ENCODE measurements around the gene UNG. TPM values are rescaled to one million over a fixed set of nuclear protein-coding genes. Genes with fewer than 3 reads are reported as not detected.

UNG gene
- total and polyA plus RNA-seq, 9 donors: 13.5 to 34.2 (median 21.5) TPM

DNA sequence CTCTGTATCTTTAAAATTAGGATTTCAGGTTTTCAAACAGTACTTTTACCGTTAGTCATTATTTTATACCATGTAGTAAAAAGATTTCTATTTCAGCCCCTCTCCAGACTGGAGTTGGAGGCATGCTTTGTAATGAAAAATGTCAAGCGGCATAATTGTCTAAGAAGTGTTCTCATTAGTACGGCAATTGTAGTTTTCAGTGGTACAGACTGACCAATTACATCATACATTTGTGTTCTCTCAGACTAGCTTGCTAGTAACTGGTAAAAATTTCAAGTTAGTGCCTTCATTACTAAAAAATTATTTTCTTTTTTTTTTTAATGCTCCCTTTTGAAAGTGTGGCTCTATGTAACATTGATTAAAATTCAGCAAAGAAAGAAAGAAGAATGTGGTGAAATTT lies 40.5 kb upstream of the UNG start:
- Histone ChIP-seq H3K4me3 (no peak overlapping the region), H3K9me3 (no peaks in the 10 kb centered on the region), H3K4me1 (ENCODE audit: insufficient read depth) (peaks cover 11% of the 10 kb centered on the region), H3K27me3 (no peaks in the 10 kb centered on the region), H3K36me3 (no peaks in the 10 kb centered on the region), H3K27ac (no peak overlapping the region)
- 78 to 82% (median 80%) methylated on average over 3 of the region's 3 CpGs for WGBS, 3 donors
- TF ChIP-seq, protein P1, sequence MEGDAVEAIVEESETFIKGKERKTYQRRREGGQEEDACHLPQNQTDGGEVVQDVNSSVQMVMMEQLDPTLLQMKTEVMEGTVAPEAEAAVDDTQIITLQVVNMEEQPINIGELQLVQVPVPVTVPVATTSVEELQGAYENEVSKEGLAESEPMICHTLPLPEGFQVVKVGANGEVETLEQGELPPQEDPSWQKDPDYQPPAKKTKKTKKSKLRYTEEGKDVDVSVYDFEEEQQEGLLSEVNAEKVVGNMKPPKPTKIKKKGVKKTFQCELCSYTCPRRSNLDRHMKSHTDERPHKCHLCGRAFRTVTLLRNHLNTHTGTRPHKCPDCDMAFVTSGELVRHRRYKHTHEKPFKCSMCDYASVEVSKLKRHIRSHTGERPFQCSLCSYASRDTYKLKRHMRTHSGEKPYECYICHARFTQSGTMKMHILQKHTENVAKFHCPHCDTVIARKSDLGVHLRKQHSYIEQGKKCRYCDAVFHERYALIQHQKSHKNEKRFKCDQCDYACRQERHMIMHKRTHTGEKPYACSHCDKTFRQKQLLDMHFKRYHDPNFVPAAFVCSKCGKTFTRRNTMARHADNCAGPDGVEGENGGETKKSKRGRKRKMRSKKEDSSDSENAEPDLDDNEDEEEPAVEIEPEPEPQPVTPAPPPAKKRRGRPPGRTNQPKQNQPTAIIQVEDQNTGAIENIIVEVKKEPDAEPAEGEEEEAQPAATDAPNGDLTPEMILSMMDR (IDR thresholded peaks at IDR 0.05): no peak
- no peak for TF ChIP-seq EP300 (IDR thresholded peaks at IDR 0.05)
- TF ChIP-seq POLR2A (IDR thresholded peaks at IDR 0.05): no peak
- DNase-seq: no peak
- intact Hi-C loops (cut with DNase I): no loop called here

DNA sequence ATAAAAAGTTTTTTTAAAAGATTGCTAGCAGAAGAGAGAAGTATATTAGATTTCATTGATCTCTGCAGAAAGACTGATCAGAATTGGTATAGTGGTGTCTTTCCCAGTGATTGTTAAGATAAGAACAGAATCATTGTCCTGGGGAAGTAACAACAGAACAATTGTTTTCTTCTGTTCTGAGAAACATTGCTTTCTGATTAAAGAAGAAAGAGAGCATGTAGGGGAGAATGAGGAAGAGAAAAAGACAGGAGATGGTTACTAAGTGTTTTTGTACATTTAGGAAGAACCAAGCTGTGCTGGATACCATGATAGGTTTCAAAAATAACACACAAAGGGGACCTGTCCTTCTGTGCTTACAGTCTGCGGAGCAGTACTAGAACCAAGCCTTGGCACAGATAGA lies 40.0 kb upstream of the UNG start:
- H3K4me1 ChIP-seq (ENCODE audit: insufficient read depth): peaks cover 8% of the 10 kb centered on the region
- TF ChIP-seq, protein P1 (IDR thresholded peaks at IDR 0.05): no peak
- TF ChIP-seq EP300 (IDR thresholded peaks at IDR 0.05): no peak
- TF ChIP-seq POLR2A (IDR thresholded peaks at IDR 0.05): no peak
- 94 to 98% (median 94%) methylated on average over 1 of the region's 1 CpG for WGBS, 3 donors
- no peaks in the 10 kb centered on the region for H3K36me3 ChIP-seq
- DNase-seq: no peak
- H3K27me3 ChIP-seq: no peaks in the 10 kb centered on the region
- intact Hi-C loops (cut with DNase I): no loop called here
- no peak overlapping the region for H3K27ac ChIP-seq
- H3K4me3 ChIP-seq: no peak overlapping the region
- no peaks in the 10 kb centered on the region for H3K9me3 ChIP-seq

DNA sequence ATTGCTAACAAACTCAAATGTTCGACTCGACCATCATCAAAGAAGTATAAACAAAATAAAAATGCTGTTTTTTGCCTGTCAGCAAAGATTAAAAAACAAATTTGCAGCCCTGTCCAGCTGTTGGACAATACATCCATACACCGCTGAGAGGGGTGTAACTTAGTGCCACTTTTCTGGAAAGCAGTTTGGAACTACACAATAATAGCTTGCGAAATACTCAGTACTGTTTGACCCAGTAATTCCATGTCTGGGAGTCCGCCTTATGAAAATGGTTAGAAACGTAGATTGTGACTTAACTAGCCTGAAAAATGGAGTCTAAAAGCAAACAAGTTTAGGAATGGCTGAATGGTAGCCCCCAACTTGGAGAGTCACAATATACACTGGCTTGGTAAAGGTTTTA lies 38.6 kb upstream of the UNG start:
- H3K36me3 ChIP-seq: no peaks in the 10 kb centered on the region
- H3K27me3 ChIP-seq: no peaks in the 10 kb centered on the region
- no peak overlapping the region for H3K27ac ChIP-seq
- intact Hi-C loops (cut with DNase I): no loop called here
- DNase-seq: no peak
- WGBS, 3 donors: 83 to 91% (median 83%) methylated on average over 6 of the region's 6 CpGs
- H3K4me1 ChIP-seq (ENCODE audit: insufficient read depth): peaks cover 3% of the 10 kb centered on the region
- H3K4me3 ChIP-seq: no peak overlapping the region
- no peaks in the 10 kb centered on the region for H3K9me3 ChIP-seq
- TF ChIP-seq, protein P1 (IDR thresholded peaks at IDR 0.05): no peak
- no peak for TF ChIP-seq EP300 (IDR thresholded peaks at IDR 0.05)

DNA sequence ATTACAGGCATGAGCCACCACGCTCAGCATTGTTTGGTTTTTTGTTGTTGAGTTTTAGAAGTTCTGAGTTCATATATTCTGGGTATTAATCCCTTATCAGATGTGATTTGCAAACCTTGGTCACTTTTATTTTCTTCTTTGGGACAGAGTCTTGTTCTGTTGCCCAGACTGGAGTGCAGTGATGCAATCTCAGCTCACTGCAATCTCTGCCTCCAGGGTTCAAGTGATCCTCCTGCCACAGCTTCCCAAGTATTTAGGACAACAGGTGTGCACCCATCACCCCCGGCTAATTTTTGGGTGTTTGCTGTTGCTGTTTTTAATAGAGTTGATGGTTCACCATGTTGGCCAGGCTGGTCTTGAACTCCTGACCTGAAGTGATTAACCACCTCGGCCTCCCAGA lies 33.3 kb upstream of the UNG start:
- no peak for DNase-seq
- no peak overlapping the region for H3K4me3 ChIP-seq
- H3K9me3 ChIP-seq: no peaks in the 10 kb centered on the region
- no peak for TF ChIP-seq POLR2A (IDR thresholded peaks at IDR 0.05)
- TF ChIP-seq, protein P1 (IDR thresholded peaks at IDR 0.05): no peak
- TF ChIP-seq EP300 (IDR thresholded peaks at IDR 0.05): no peak
- H3K4me1 ChIP-seq (ENCODE audit: insufficient read depth): no peaks in the 10 kb centered on the region
- H3K27ac ChIP-seq: no peak overlapping the region
- no peaks in the 10 kb centered on the region for H3K27me3 ChIP-seq
- WGBS, 3 donors: 82 to 86% (median 85%) methylated on average over 3 of the region's 3 CpGs
- no peaks in the 10 kb centered on the region for H3K36me3 ChIP-seq
- intact Hi-C loops (cut with DNase I): no loop called here

Measured in ovary (tissue), 9 donors.